GM19395 (cell line): Measurements from ENCODE around the gene FBXL7.

Source experiments
- ATAC-seq: cut with Tn5 transposase; IDR thresholded peaks from one replicate; pipeline ENCODE4 v1.9.1; 2021; ENCODE audit warnings: mild to moderate bottlenecking, moderate library complexity; ENCODE audit not compliant: unreplicated experiment

FBXL7 gene

GRCh38 chr5:15741591-15741990, 241.6 kb downstream of the FBXL7 start:
- no peak for ATAC-seq

- no peak for ATAC-seq
These were observed 246.9 kb downstream of the FBXL7 start for GRCh38 chr5:15746833-15747232.

GRCh38 chr5:15748266-15748665, 248.3 kb downstream of the FBXL7 start:
- ATAC-seq: no peak

GRCh38 chr5:15752663-15753285, 252.8 kb downstream of the FBXL7 start:
- no peak for ATAC-seq

- no peak for ATAC-seq
These were observed 253.8 kb downstream of the FBXL7 start for GRCh38 chr5:15753752-15754151.

GRCh38 chr5:15757103-15757502, 257.1 kb downstream of the FBXL7 start:
- ATAC-seq: no peak

- no peak for ATAC-seq
These were observed 257.6 kb downstream of the FBXL7 start for GRCh38 chr5:15757619-15758018.

- no peak for ATAC-seq
These were observed 262.7 kb downstream of the FBXL7 start for GRCh38 chr5:15762668-15763067.

GRCh38 chr5:15763754-15764153, 263.8 kb downstream of the FBXL7 start:
- no peak for ATAC-seq

GRCh38 chr5:15768936-15769335, 269.0 kb downstream of the FBXL7 start:
- ATAC-seq: no peak

- ATAC-seq: no peak
These were observed 272.2 kb downstream of the FBXL7 start for GRCh38 chr5:15772131-15772530.

GRCh38 chr5:15774632-15775031, 274.7 kb downstream of the FBXL7 start:
- no peak for ATAC-seq

GRCh38 chr5:15776346-15776745, 276.4 kb downstream of the FBXL7 start:
- no peak for ATAC-seq

- no peak for ATAC-seq
These were observed 283.8 kb downstream of the FBXL7 start for GRCh38 chr5:15783734-15784133.

GRCh38 chr5:15785531-15785981, 285.6 kb downstream of the FBXL7 start:
- ATAC-seq: no peak

GRCh38 chr5:15786326-15786725, 286.3 kb downstream of the FBXL7 start:
- no peak for ATAC-seq

- ATAC-seq: no peak
These were observed 286.9 kb downstream of the FBXL7 start for GRCh38 chr5:15786884-15787283.

GRCh38 chr5:15787681-15788080, 287.7 kb downstream of the FBXL7 start:
- ATAC-seq: no peak

GRCh38 chr5:15789642-15790041, 289.7 kb downstream of the FBXL7 start:
- ATAC-seq: no peak

GRCh38 chr5:15790446-15791018, 290.6 kb downstream of the FBXL7 start:
- ATAC-seq: no peak

GRCh38 chr5:15791274-15791673, 291.3 kb downstream of the FBXL7 start:
- no peak for ATAC-seq

- ATAC-seq: no peak
These were observed 291.9 kb downstream of the FBXL7 start for GRCh38 chr5:15791859-15792258.
